Mucosa of rectum (tissue), 2 donors: Measurements from ENCODE around the gene EIF2B5.
A peak's percentile ranks its signal among the peaks of the same experiment; 100 is the strongest.

Source experiments
- H3K27ac ChIP-seq, 2 donors: one replicate each; pipeline ENCODE4 v1.7.0; 2013; ENCODE audit warnings: inconsistent platforms in 2 of 2, low read depth in 2 of 2, low read length in 2 of 2
- H3K27me3 ChIP-seq, 2 donors: one replicate each; pipeline ENCODE4 v1.7.0; 2013; ENCODE audit warnings: low read length in 2 of 2; ENCODE audit not compliant: control insufficient read depth in 2 of 2, insufficient read depth in 2 of 2
- H3K36me3 ChIP-seq, 2 donors: one replicate each; pipeline ENCODE4 v1.7.0; 2013; ENCODE audit warnings: low read length in 2 of 2; ENCODE audit not compliant: control insufficient read depth in 2 of 2, insufficient read depth in 2 of 2
- H3K4me1 ChIP-seq, 2 donors: one replicate each; pipeline ENCODE4 v1.7.0; 2013; ENCODE audit warnings: low read length in 2 of 2, mild to moderate bottlenecking in 1 of 2; ENCODE audit not compliant: control insufficient read depth in 2 of 2, insufficient read depth in 2 of 2
- H3K4me3 ChIP-seq, 2 donors: one replicate each; pipeline ENCODE4 v1.7.0; 2013; ENCODE audit warnings: low read length in 2 of 2
- H3K9ac ChIP-seq, 2 donors: one replicate each; pipeline ENCODE4 v1.7.0; 2013; ENCODE audit warnings: low read length in 2 of 2, low read depth in 1 of 2, mild to moderate bottlenecking in 1 of 2
- H3K9me3 ChIP-seq, 2 donors: one replicate each; pipeline ENCODE4 v1.7.0; 2013; ENCODE audit warnings: low read length in 2 of 2; ENCODE audit not compliant: control insufficient read depth in 2 of 2
- donor health status: healthy.
- donor health status: Normal muscosa, but diverticular disease.

EIF2B5 gene

DNA sequence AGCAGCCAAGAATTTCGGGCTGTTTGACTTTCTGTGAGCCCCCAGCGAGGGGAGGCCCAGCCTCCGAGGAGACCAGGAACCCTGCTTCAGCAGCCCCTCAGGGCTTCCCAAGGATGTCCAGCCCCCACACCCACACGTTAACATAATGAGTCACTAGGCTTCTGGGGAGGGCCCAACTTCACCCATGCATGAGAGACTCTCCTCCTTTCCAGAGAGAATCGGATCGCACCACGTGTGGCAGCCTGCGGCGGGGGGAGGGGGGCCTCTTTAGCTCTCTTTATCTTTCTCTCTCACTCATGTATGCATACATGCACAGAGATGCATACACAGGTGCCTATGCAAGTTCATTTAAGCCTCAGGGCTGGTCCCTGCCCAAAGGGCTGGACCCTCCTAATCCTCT is 36.4 kb downstream of the EIF2B5 start:
- Histone ChIP-seq H3K4me1 (peaks cover 8 to 10% of the 10 kb centered on the region in 2 donors), H3K4me3 (no peak overlapping the region), H3K36me3 (peaks cover 28 to 37% of the 10 kb centered on the region in 2 donors), H3K27ac (no peak overlapping the region), H3K9ac (no peak overlapping the region), H3K9me3 (no peaks in the 10 kb centered on the region), H3K27me3 (no peaks in the 10 kb centered on the region)

DNA sequence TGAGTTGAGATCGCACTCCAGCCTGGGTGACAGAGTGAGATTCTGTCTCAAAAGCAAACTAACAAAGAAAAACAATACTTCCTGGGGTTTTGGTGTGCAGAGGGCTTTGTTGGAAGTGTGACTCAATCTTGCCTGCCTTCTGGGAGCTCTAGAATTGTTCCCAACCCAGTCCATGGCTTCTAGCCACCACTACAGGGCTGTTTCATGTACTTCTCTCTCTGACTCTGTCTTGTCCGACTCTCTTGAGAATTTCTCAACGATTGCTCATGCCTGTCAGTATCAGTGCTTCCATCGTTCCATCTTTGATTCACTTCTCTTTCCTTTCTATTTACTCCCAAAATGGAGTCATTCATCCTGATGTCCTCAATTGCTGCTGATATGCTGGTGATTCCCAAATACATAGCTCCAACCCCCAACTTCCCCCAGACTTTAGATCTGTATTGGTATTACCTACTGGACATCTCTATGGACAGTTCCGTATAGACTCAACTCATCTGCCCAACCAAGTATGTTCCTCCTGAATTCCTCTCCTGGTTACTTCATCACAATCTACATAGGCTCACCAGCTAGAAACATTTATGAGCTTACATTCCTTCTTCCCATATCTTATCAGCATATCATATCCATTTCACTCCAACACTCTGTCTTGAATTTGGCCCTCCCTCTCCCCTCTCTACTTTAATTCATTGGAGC is 37.7 kb downstream of the EIF2B5 start:
- Histone ChIP-seq H3K27me3 (no peaks in the 10 kb centered on the region), H3K27ac (no peak overlapping the region), H3K9ac (no peak overlapping the region), H3K4me3 (no peak overlapping the region), H3K36me3 (peaks cover 22 to 33% of the 10 kb centered on the region in 2 donors), H3K4me1 (peaks cover 15 to 18% of the 10 kb centered on the region in 2 donors), H3K9me3 (no peaks in the 10 kb centered on the region)

DNA sequence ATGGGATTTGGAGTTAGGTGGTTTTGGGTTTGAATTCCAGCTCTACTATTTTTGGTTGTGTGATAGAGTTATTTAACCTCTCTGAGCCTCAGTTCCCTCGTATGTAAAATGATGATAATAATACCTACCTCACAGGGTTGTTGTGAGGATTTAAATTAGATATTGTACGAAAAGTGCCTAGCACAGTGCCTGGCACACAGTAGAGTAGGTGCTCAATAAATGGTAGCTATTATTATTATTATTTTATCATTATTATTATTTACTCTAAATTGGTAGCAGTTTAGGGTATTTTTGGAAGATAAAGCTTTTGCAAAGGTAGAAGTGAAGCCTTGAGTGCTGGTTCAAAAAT is 38.2 kb downstream of the EIF2B5 start:
- H3K27ac ChIP-seq: peak overlapping the region in 1 of 2 donors; percentile 46
- H3K4me1 ChIP-seq: peaks cover 17 to 21% of the 10 kb centered on the region in 2 donors
- H3K27me3 ChIP-seq: no peaks in the 10 kb centered on the region
- no peak overlapping the region for H3K9ac ChIP-seq
- H3K36me3 ChIP-seq: peaks cover 23 to 33% of the 10 kb centered on the region in 2 donors
- no peak overlapping the region for H3K4me3 ChIP-seq
- no peaks in the 10 kb centered on the region for H3K9me3 ChIP-seq

DNA sequence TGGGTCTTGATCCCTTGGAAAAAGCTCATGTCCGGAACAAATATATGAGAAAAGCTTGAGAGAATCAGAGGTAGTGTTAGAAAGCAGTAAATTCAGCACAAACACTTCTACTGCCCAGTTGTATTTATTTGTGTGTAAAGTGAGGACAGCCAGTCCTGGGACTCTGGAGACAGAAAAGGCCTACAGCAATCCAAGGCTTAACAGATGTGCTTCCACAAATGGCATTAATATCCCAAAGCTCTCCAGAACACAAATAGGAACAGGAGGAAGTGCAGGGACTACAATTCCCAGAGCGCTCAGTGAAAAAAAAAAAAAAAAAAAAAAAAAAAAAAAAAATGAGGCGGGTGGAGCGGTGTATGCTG is 39.1 kb downstream of the EIF2B5 start:
- no peak overlapping the region for H3K9ac ChIP-seq
- H3K4me1 ChIP-seq: peaks cover 17 to 21% of the 10 kb centered on the region in 2 donors
- H3K36me3 ChIP-seq: peaks cover 28 to 41% of the 10 kb centered on the region in 2 donors
- H3K27me3 ChIP-seq: no peaks in the 10 kb centered on the region
- no peaks in the 10 kb centered on the region for H3K9me3 ChIP-seq
- peak overlapping the region; percentile 46 to 63 for H3K27ac ChIP-seq
- peak overlapping the region in 1 of 2 donors; percentile 45 for H3K4me3 ChIP-seq

- Histone ChIP-seq H3K9me3 (no peaks in the 10 kb centered on the region), H3K9ac (peak within 1 kb of the TSS; percentile 95 to 96), H3K36me3 (peaks cover 26 to 47% of the 10 kb centered on the region in 2 donors), H3K27me3 (no peaks in the 10 kb centered on the region), H3K4me3 (peak within 1 kb of the TSS; percentile 89 to 90), H3K27ac (peak within 1 kb of the TSS; percentile 85 to 89), H3K4me1 (peaks cover 17 to 21% of the 10 kb centered on the region in 2 donors)
Observed at GRCh38 chr3:184174646-184175492, 39.7 kb downstream of the EIF2B5 start, which contains the start of gene AP2M1. Gene AP2M1 (plus strand): TSS chr3:184174855. CDS start chr3:184176994, 2,139 bp downstream.

GRCh38 chr3:184175506-184175905 is 40.3 kb downstream of the EIF2B5 start:
- H3K27me3 ChIP-seq: no peaks in the 10 kb centered on the region
- no peaks in the 10 kb centered on the region for H3K9me3 ChIP-seq
- peaks cover 17 to 21% of the 10 kb centered on the region in 2 donors for H3K4me1 ChIP-seq
- H3K36me3 ChIP-seq: peaks cover 32 to 53% of the 10 kb centered on the region in 2 donors
- peak overlapping the region; percentile 89 to 90 for H3K4me3 ChIP-seq
- peak overlapping the region; percentile 85 to 89 for H3K27ac ChIP-seq
- H3K9ac ChIP-seq: peak overlapping the region; percentile 95 to 96

- H3K36me3 ChIP-seq: peaks cover 35 to 54% of the 10 kb centered on the region in 2 donors
Observed at GRCh38 chr3:184175981-184176376, 40.8 kb downstream of the EIF2B5 start.

GRCh38 chr3:184176377-184177330 is 41.5 kb downstream of the EIF2B5 start:
- Histone ChIP-seq H3K27me3 (no peaks in the 10 kb centered on the region), H3K9me3 (no peaks in the 10 kb centered on the region), H3K36me3 (peaks cover 37 to 55% of the 10 kb centered on the region in 2 donors), H3K9ac (peak overlapping the region; percentile 47 to 95), H3K4me3 (peak overlapping the region; percentile 89 to 90), H3K27ac (peak overlapping the region; percentile 85 to 89), H3K4me1 (peaks cover 17 to 21% of the 10 kb centered on the region in 2 donors)

More at GRCh38 chr3:184175981-184176376, 40.8 kb downstream of the EIF2B5 start:
- no peaks in the 10 kb centered on the region for H3K27me3 ChIP-seq
- peak overlapping the region; percentile 85 to 89 for H3K27ac ChIP-seq
- peaks cover 17 to 21% of the 10 kb centered on the region in 2 donors for H3K4me1 ChIP-seq
- H3K9ac ChIP-seq: peak overlapping the region; percentile 95 to 96
- H3K4me3 ChIP-seq: peak overlapping the region; percentile 89 to 90
- H3K9me3 ChIP-seq: no peaks in the 10 kb centered on the region

DNA sequence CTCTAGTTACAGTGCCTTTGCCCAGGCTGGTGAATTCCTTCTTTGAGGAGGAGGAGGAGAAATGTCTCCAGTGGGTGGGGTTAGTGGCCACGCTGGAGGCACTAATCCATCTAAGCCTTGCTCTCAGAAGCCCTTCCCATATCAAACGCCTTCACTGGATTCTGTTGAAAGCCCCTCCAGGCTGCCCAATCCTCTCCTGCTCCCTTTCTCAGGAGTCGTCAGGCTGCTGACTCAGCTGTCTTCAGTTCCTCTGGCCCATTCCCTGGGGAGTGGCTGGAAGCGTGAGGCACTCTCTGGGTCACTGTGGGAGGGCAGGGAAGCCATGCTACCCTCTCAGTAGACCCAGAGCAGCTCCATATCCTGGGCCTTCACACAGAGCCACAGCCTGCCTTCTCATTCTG is 42.2 kb downstream of the EIF2B5 start:
- H3K9ac ChIP-seq: no peak overlapping the region
- peaks cover 17 to 21% of the 10 kb centered on the region in 2 donors for H3K4me1 ChIP-seq

More for the DNA sequence above, 42.2 kb downstream of the EIF2B5 start:
- peak overlapping the region in 1 of 2 donors; percentile 89 for H3K27ac ChIP-seq
- no peaks in the 10 kb centered on the region for H3K9me3 ChIP-seq
- H3K36me3 ChIP-seq: peaks cover 42 to 57% of the 10 kb centered on the region in 2 donors
- no peak overlapping the region for H3K4me3 ChIP-seq
- H3K27me3 ChIP-seq: no peaks in the 10 kb centered on the region
